Osteoblast (primary cell): ENCODE results near the gene CSRP3. TPM values are rescaled to one million over a fixed set of nuclear protein-coding genes. Genes with fewer than 3 reads are reported as not detected.

Source experiments
- DNase-seq: peaks from one replicate; pipeline ENCODE4 v3.0.0; 2011; ENCODE audit warnings: low spot score, mixed read lengths; ENCODE audit not compliant: insufficient read length; ENCODE audit errors: missing footprints
- H2AFZ ChIP-seq: 2 replicates; pipeline ENCODE4 v1.6.0; 2011; ENCODE audit warnings: mild to moderate bottlenecking, low read length
- H3K27ac ChIP-seq: 2 replicates; pipeline ENCODE4 v1.5.1; 2011; ENCODE audit warnings: mild to moderate bottlenecking, low read depth, low read length, moderate library complexity
- H3K27me3 ChIP-seq: 2 replicates; pipeline ENCODE4 v1.6.0; 2012; ENCODE audit warnings: mild to moderate bottlenecking, control low read depth, inconsistent platforms, low read length, moderate library complexity; ENCODE audit not compliant: insufficient read depth
- H3K36me3 ChIP-seq: 2 replicates; pipeline ENCODE4 v1.5.1; 2011; ENCODE audit warnings: mild to moderate bottlenecking, low read length, control low read depth, moderate library complexity; ENCODE audit not compliant: insufficient read depth
- H3K4me1 ChIP-seq: 2 replicates; pipeline ENCODE4 v1.5.1; 2011; ENCODE audit warnings: mild to moderate bottlenecking, low read length, control low read depth, moderate library complexity; ENCODE audit not compliant: insufficient read depth
- H3K4me2 ChIP-seq: 2 replicates; pipeline ENCODE4 v1.6.0; 2011; ENCODE audit warnings: mild to moderate bottlenecking, low read length; ENCODE audit not compliant: insufficient read depth
- H3K4me3 ChIP-seq: fragments of 200-600 bp; sonication (generic); 3 replicates; pipeline ENCODE4 v1.5.1; 2012; ENCODE audit warnings: mild to moderate bottlenecking, low read length, inconsistent platforms; ENCODE audit not compliant: insufficient read depth
- H3K79me2 ChIP-seq: 2 replicates; pipeline ENCODE4 v1.6.0; 2012; ENCODE audit warnings: mild to moderate bottlenecking, low read length, control low read depth, inconsistent platforms; ENCODE audit not compliant: insufficient read depth
- H3K9me3 ChIP-seq: 2 replicates; pipeline ENCODE4 v1.5.1; 2011; ENCODE audit warnings: low read depth, low read length, control low read depth
- H4K20me1 ChIP-seq: 2 replicates; pipeline ENCODE4 v1.6.0; 2012; ENCODE audit warnings: mild to moderate bottlenecking, low read length, control low read depth; ENCODE audit not compliant: insufficient read depth
- CTCF ChIP-seq: IDR thresholded peaks from 2 replicates; pipeline ENCODE4 v1.5.1; 2011; ENCODE audit warnings: mild to moderate bottlenecking, low read depth, low read length, moderate library complexity; ENCODE audit errors: extremely low read depth
- total RNA-seq: library from RNA; depleted of rRNA; stranded (reverse); fragments of >200 nt; gene quantifications from 2 replicates; pipeline ENCODE4 v1.2.3, GENCODE V29; 2012

The CSRP3 gene
- total RNA-seq, 1 donor: not detected

GRCh38 chr11:19199771-19200170 is 2.0 kb downstream of the CSRP3 start:
- TF ChIP-seq CTCF: no peak
- H3K9me3 ChIP-seq: no peaks in the 10 kb centered on the region
- H3K27me3 ChIP-seq: peaks cover 15% of the 10 kb centered on the region
- no peak overlapping the region for H3K4me2 ChIP-seq
- H3K79me2 ChIP-seq: no peaks in the 10 kb centered on the region
- H2AFZ ChIP-seq: no peak overlapping the region
- no peak overlapping the region for H3K27ac ChIP-seq
- H3K4me1 ChIP-seq: peaks cover 19% of the 10 kb centered on the region
- DNase-seq: no peak
- H4K20me1 ChIP-seq: no peaks in the 10 kb centered on the region
- no peak overlapping the region for H3K4me3 ChIP-seq
- no peaks in the 10 kb centered on the region for H3K36me3 ChIP-seq

GRCh38 chr11:19199048-19199447 is 2.7 kb downstream of the CSRP3 start:
- H3K79me2 ChIP-seq: no peaks in the 10 kb centered on the region
- no peak overlapping the region for H3K27ac ChIP-seq
- H3K4me3 ChIP-seq: no peak overlapping the region
- no peak overlapping the region for H2AFZ ChIP-seq
- TF ChIP-seq CTCF: no peak
- DNase-seq: no peak
- no peak overlapping the region for H3K4me2 ChIP-seq
- H3K9me3 ChIP-seq: no peaks in the 10 kb centered on the region
- no peaks in the 10 kb centered on the region for H3K36me3 ChIP-seq
- peaks cover 15% of the 10 kb centered on the region for H3K27me3 ChIP-seq
- no peaks in the 10 kb centered on the region for H4K20me1 ChIP-seq
- H3K4me1 ChIP-seq: peaks cover 19% of the 10 kb centered on the region

- Histone ChIP-seq H3K27ac (no peak overlapping the region), H3K4me1 (peaks cover 10% of the 10 kb centered on the region), H4K20me1 (no peaks in the 10 kb centered on the region), H3K36me3 (no peaks in the 10 kb centered on the region), H3K4me2 (no peak overlapping the region), H3K9me3 (no peaks in the 10 kb centered on the region), H3K27me3 (peaks cover 11% of the 10 kb centered on the region), H3K4me3 (no peak overlapping the region), H2AFZ (no peak overlapping the region), H3K79me2 (no peaks in the 10 kb centered on the region)
- no peak for TF ChIP-seq CTCF
- no peak for DNase-seq
Observed at GRCh38 chr11:19196432-19196831, 5.4 kb downstream of the CSRP3 start.

- H3K36me3 ChIP-seq: no peaks in the 10 kb centered on the region
- TF ChIP-seq CTCF: no peak
- no peaks in the 10 kb centered on the region for H3K79me2 ChIP-seq
- H3K4me2 ChIP-seq: no peak overlapping the region
- H3K4me1 ChIP-seq: no peaks in the 10 kb centered on the region
- no peak for DNase-seq
- no peak overlapping the region for H2AFZ ChIP-seq
- no peak overlapping the region for H3K4me3 ChIP-seq
- no peaks in the 10 kb centered on the region for H4K20me1 ChIP-seq
- H3K9me3 ChIP-seq: no peaks in the 10 kb centered on the region
- no peak overlapping the region for H3K27ac ChIP-seq
- H3K27me3 ChIP-seq: peaks cover 11% of the 10 kb centered on the region
Observed at GRCh38 chr11:19194620-19195308, 7.0 kb downstream of the CSRP3 start.
